ENCODE data around the gene TCF12. TPM values are rescaled to one million over a fixed set of nuclear protein-coding genes. Genes with fewer than 3 reads are reported as not detected.

TCF12 gene
- total RNA-seq, 1 donor from 2014 or later = 164 TPM

DNA sequence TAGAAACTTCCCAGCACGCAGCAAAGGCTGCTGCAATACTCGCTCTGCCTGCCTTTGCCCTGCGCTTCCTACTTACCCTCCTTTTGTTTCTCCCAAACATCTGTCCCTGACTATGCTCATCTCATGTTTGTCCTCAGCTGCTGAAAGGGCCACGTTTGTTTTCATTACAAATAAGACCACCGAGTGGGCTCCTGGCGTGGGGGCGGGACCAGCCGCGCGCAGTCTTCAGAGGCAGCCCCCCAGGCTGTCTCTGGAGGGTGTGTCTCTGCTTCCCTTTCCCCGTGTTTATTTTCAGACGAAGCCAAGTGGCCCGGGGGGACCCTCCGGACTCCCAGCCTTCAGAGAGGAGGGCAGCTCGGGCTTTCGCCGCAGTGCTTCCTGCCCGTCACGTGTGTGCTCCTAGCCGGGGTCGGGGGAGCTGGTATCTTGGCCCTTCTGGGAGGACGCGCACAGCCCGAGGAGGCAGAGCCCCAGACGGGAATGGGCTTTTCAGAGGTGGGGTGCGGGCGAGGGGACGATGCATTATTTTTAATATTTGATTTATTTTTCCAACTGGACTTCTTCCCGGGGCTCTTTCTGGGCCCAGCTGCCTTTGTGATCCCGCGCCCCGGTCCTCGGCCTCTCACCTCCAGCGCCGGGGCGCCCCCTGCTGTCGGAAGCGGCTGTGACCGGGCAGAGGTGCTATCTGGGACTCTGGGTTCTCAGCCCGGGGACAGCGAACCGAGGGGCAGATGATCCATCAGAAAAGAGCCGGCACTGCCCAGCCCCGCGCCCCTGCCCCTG is 387.9 kb downstream of the TCF12 start:
- Mint-ChIP-seq H3K27ac (ENCODE audit: unreplicated experiment) (peak overlapping the region; percentile 89), H3K9me3 (ENCODE audit: unreplicated experiment) (no peaks in the 10 kb centered on the region), H3K36me3 (ENCODE audit: unreplicated experiment) (no peaks in the 10 kb centered on the region), H3K4me3 (ENCODE audit: unreplicated experiment) (peak overlapping the region; percentile 77), H3K4me1 (ENCODE audit: unreplicated experiment) (peaks cover 21% of the 10 kb centered on the region), H3K27me3 (ENCODE audit: unreplicated experiment) (no peaks in the 10 kb centered on the region)
- peak; percentile 92 for DNase-seq (ENCODE audit: extremely low spot score, unreplicated experiment)
- TF ChIP-seq, protein P1, sequence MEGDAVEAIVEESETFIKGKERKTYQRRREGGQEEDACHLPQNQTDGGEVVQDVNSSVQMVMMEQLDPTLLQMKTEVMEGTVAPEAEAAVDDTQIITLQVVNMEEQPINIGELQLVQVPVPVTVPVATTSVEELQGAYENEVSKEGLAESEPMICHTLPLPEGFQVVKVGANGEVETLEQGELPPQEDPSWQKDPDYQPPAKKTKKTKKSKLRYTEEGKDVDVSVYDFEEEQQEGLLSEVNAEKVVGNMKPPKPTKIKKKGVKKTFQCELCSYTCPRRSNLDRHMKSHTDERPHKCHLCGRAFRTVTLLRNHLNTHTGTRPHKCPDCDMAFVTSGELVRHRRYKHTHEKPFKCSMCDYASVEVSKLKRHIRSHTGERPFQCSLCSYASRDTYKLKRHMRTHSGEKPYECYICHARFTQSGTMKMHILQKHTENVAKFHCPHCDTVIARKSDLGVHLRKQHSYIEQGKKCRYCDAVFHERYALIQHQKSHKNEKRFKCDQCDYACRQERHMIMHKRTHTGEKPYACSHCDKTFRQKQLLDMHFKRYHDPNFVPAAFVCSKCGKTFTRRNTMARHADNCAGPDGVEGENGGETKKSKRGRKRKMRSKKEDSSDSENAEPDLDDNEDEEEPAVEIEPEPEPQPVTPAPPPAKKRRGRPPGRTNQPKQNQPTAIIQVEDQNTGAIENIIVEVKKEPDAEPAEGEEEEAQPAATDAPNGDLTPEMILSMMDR (IDR thresholded peaks at IDR 0.05) = peak; percentile 92

DNA sequence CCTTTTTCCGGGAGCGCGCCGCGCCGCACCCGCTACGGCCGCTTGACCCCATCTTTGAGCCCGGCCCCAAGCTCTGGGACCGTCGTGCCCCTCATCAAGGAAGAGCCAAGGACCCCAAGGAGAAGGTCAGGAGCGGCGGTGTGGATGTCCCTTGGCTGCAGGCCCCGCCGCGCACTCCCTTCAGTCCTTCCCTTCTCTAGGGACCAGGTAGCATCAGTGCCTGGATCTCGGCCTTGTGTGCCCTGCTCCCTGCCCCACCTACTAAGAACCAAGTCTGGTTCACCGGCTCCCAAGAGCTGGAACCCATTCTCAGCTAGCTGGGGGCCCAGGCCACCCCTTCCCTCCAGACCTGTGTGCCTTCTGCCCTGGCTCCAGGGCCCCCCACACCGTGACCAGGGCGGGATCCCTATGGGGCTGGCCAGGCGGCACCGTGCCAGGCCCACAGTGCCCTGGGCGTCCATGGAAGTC is 388.5 kb downstream of the TCF12 start:
- Mint-ChIP-seq H3K27ac (ENCODE audit: unreplicated experiment) (peak overlapping the region; percentile 89), H3K4me3 (ENCODE audit: unreplicated experiment) (peak overlapping the region; percentile 77), H3K27me3 (ENCODE audit: unreplicated experiment) (no peaks in the 10 kb centered on the region), H3K4me1 (ENCODE audit: unreplicated experiment) (peaks cover 21% of the 10 kb centered on the region), H3K9me3 (ENCODE audit: unreplicated experiment) (no peaks in the 10 kb centered on the region), H3K36me3 (ENCODE audit: unreplicated experiment) (no peaks in the 10 kb centered on the region)
- TF ChIP-seq, protein P1 (IDR thresholded peaks at IDR 0.05) = no peak
- DNase-seq (ENCODE audit: extremely low spot score, unreplicated experiment) = no peak

DNA sequence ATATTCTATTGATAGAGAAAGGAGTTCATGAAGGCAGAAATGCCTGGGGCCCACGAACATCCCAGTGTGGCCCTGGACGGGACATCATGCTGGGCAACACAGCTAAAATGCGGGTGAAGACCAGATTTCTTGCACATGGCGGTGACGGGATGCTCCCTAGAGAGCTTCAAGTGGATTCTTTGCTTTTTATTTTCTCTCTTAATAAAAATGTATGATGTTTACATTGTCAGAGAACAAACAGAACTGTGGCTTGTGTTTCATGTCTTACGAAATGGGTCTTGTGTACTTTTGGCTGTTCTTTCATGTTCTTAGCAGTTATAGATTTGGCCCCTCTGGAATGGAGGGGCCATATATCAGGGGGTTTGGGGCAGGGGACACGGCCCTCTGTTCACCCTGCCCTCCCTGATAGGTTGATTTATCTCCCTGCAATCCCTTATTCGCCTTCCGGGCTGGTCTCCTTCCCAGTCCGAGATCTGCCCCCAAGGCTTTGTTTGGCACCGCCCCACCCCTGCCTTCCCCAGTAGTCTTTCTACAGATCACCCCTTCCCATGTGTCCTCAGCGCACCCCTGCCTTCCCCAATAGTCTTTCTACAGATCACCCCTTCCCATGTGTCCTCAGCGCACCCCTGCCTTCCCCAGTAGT is 389.2 kb downstream of the TCF12 start:
- Mint-ChIP-seq H3K9me3 (ENCODE audit: unreplicated experiment) (no peaks in the 10 kb centered on the region), H3K27me3 (ENCODE audit: unreplicated experiment) (no peaks in the 10 kb centered on the region), H3K27ac (ENCODE audit: unreplicated experiment) (peak overlapping the region; percentile 54), H3K4me1 (ENCODE audit: unreplicated experiment) (peaks cover 21% of the 10 kb centered on the region), H3K4me3 (ENCODE audit: unreplicated experiment) (no peak overlapping the region), H3K36me3 (ENCODE audit: unreplicated experiment) (no peaks in the 10 kb centered on the region)
- TF ChIP-seq, protein P1 (IDR thresholded peaks at IDR 0.05) = no peak
- DNase-seq (ENCODE audit: extremely low spot score, unreplicated experiment) = no peak

DNA sequence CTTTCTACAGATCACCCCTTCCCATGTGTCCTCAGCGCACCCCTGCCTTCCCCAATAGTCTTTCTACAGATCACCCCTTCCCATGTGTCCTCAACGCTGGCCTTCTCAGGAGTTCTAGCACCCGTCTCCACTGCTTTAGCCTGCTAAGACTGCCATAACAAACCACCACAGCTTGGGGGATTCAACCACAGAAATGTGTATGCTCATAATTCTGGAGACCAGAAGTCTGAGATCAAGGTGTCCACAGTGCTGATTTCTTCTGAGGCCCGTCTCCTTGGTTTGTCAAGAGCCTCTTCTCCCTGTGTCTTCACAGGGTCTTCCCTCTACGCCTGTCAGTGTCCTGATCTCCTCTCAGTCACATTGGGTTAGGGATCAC is 389.7 kb downstream of the TCF12 start:
- Mint-ChIP-seq H3K9me3 (ENCODE audit: unreplicated experiment) (no peaks in the 10 kb centered on the region), H3K4me1 (ENCODE audit: unreplicated experiment) (peaks cover 21% of the 10 kb centered on the region), H3K36me3 (ENCODE audit: unreplicated experiment) (no peaks in the 10 kb centered on the region), H3K27ac (ENCODE audit: unreplicated experiment) (no peak overlapping the region), H3K27me3 (ENCODE audit: unreplicated experiment) (no peaks in the 10 kb centered on the region), H3K4me3 (ENCODE audit: unreplicated experiment) (no peak overlapping the region)
- TF ChIP-seq, protein P1 (IDR thresholded peaks at IDR 0.05) = no peak
- DNase-seq (ENCODE audit: extremely low spot score, unreplicated experiment) = no peak

All from osteocyte (in vitro differentiated cells).